Lower lobe of right lung (tissue), 2 donors: ENCODE results near the gene ANKRD13D. TPM values are rescaled to one million over a fixed set of nuclear protein-coding genes. Genes with fewer than 3 reads are reported as not detected.

Experiments used
- ATAC-seq, 2 donors: fragments of 200-7000 bp; cut with Tn5 transposase; one replicate each; pipeline ENCODE4 v1.9.1; 2020 to 2022; ENCODE audit warnings: mild to moderate bottlenecking in 2 of 2, moderate library complexity in 2 of 2
- DNase-seq: peaks from one replicate; pipeline ENCODE4 v3.0.0-alpha.2; 2020
- H3K27ac ChIP-seq: fragments of 200-600 bp; one replicate; pipeline ENCODE4 v1.8.0; 2022
- H3K27me3 ChIP-seq: fragments of 200-600 bp; one replicate; pipeline ENCODE4 v1.8.0; 2022; ENCODE audit warnings: low read depth
- H3K36me3 ChIP-seq: fragments of 200-600 bp; one replicate; pipeline ENCODE4 v1.8.0; 2022; ENCODE audit warnings: mild to moderate bottlenecking
- H3K4me1 ChIP-seq: fragments of 200-600 bp; one replicate; pipeline ENCODE4 v1.8.0; 2022
- H3K4me3 ChIP-seq: fragments of 200-600 bp; one replicate; pipeline ENCODE4 v1.8.0; 2022; ENCODE audit warnings: mild to moderate bottlenecking
- H3K9me3 ChIP-seq: fragments of 200-600 bp; one replicate; pipeline ENCODE4 v1.8.0; 2022
- intact Hi-C: fragments of 100-400 bp; cut with DNase I; formaldehyde crosslinking; loops from one replicate; pipeline ENCODE4 v1.11.0; 2022
- total RNA-seq: library from RNA; stranded (reverse); fragmentation: NEBNext Ultra II Directional; extraction: Animal tissue kit (Norgen Biotek cat#: 25700); gene quantifications from one replicate; pipeline ENCODE4 v1.2.1, GENCODE V29; 2021
- TF ChIP-seq, protein P1 (sequence below): fragments of 200-600 bp; IDR thresholded peaks from one replicate; pipeline ENCODE4 v1.8.0; 2022; ENCODE audit warnings: antibody characterized with exemption, mild to moderate bottlenecking
- donor health status: DM: no; HTN: yes; CAD: no; lungs with severe emphysema.

The ANKRD13D gene
- total RNA-seq, 1 donor from 2014 or later, result 66.9 TPM

GRCh38 chr11:67262731-67263675 lies 26.1 kb upstream of the ANKRD13D start:
- ATAC-seq (peak; percentile 80 to 82), DNase-seq (peak; percentile 88)
- Histone ChIP-seq H3K27me3 (no peaks in the 10 kb centered on the region), H3K36me3 (peaks cover 6% of the 10 kb centered on the region), H3K4me3 (peak overlapping the region; percentile 11), H3K4me1 (peaks cover 40% of the 10 kb centered on the region), H3K27ac (peak overlapping the region; percentile 53), H3K9me3 (no peaks in the 10 kb centered on the region)
- intact Hi-C loops, result loop anchor here (10.0 kb wide), 1 partner anchor 52 kb away; no protein-coding TSS in a partner anchor
- TF ChIP-seq, protein P1, sequence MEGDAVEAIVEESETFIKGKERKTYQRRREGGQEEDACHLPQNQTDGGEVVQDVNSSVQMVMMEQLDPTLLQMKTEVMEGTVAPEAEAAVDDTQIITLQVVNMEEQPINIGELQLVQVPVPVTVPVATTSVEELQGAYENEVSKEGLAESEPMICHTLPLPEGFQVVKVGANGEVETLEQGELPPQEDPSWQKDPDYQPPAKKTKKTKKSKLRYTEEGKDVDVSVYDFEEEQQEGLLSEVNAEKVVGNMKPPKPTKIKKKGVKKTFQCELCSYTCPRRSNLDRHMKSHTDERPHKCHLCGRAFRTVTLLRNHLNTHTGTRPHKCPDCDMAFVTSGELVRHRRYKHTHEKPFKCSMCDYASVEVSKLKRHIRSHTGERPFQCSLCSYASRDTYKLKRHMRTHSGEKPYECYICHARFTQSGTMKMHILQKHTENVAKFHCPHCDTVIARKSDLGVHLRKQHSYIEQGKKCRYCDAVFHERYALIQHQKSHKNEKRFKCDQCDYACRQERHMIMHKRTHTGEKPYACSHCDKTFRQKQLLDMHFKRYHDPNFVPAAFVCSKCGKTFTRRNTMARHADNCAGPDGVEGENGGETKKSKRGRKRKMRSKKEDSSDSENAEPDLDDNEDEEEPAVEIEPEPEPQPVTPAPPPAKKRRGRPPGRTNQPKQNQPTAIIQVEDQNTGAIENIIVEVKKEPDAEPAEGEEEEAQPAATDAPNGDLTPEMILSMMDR, result peak; percentile 80

DNA sequence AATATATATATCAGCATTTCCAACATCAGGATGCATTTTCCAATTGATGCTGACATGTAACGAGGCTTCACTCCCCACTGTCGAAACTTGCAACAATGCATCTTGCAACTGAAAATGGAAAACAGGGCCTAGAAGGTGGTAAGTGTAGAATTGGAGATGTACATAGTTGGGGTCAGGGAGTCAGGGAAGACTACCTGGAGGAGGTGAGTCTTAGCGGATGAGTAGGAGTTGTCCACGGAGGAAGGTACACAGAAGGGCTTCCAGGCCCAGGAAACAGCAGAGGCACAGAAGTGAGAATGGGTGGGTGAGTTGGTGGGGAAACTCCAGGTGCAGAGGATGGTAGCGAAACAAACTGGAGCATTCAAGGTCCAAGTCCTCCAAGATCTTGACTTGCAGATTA lies 24.8 kb upstream of the ANKRD13D start:
- no peaks in the 10 kb centered on the region for H3K27me3 ChIP-seq
- TF ChIP-seq, protein P1, result no peak
- H3K9me3 ChIP-seq, result no peaks in the 10 kb centered on the region
- peaks cover 52% of the 10 kb centered on the region for H3K4me1 ChIP-seq
- ATAC-seq (no peak), DNase-seq (no peak)
- intact Hi-C loops, result loop anchor here (10.0 kb wide), 1 partner anchor 51 kb away; no protein-coding TSS in a partner anchor
- no peak overlapping the region for H3K4me3 ChIP-seq
- no peak overlapping the region for H3K27ac ChIP-seq
- H3K36me3 ChIP-seq, result peaks cover 18% of the 10 kb centered on the region

- Histone ChIP-seq H3K9me3 (no peaks in the 10 kb centered on the region), H3K36me3 (peaks cover 23% of the 10 kb centered on the region), H3K4me3 (no peak overlapping the region), H3K27ac (no peak overlapping the region), H3K4me1 (peaks cover 60% of the 10 kb centered on the region), H3K27me3 (no peaks in the 10 kb centered on the region)
- intact Hi-C loops, result loop anchor here (10.0 kb wide), 1 partner anchor 50 kb away; no protein-coding TSS in a partner anchor
- TF ChIP-seq, protein P1, result no peak
- DNase-seq (no peak), ATAC-seq (no peak)
These were observed 24.0 kb upstream of the ANKRD13D start for GRCh38 chr11:67264877-67265632.

- peak; percentile 73 to 80 for ATAC-seq
- no peaks in the 10 kb centered on the region for H3K27me3 ChIP-seq
- peak overlapping the region; percentile 29 for H3K4me3 ChIP-seq
- peaks cover 23% of the 10 kb centered on the region for H3K36me3 ChIP-seq
- H3K4me1 ChIP-seq, result peaks cover 68% of the 10 kb centered on the region
- peak overlapping the region; percentile 60 for H3K27ac ChIP-seq
- intact Hi-C loops, result loop anchor here (10.0 kb wide), 1 partner anchor 49 kb away; no protein-coding TSS in a partner anchor
- no peaks in the 10 kb centered on the region for H3K9me3 ChIP-seq
- peak; percentile 88 for DNase-seq
- TF ChIP-seq, protein P1, result peak; percentile 65
These were observed 23.3 kb upstream of the ANKRD13D start for GRCh38 chr11:67265633-67266448.
